K562 (cell line): ENCODE data around the gene HSD17B11. TPM values are rescaled to one million over a fixed set of nuclear protein-coding genes. Genes with fewer than 3 reads are reported as not detected.

Experiments
- ATAC-seq: fragments of 200-7000 bp; cut with Tn5 transposase; 3 replicates; pipeline ENCODE4 v1.9.1; 2020; ENCODE audit warnings: moderate library complexity
- BruUV-seq: library from RNA; stranded (reverse); fragments of 400-500 nt; replicated peaks from 2 replicates; lab custom pipeline; 2021; lab: Mats Ljungman, UMichigan
- CTCF ChIA-PET: fragments of 300-600 bp; formaldehyde crosslinking; extraction: SDS; loops from one replicate; lab custom pipeline; 2021; ENCODE audit warnings: low intra/inter-chr PET ratio; lab: Yijun Ruan, JAX
- POLR2A ChIA-PET: fragments of 300-600, 350-650 bp; sonication (Branson Sonifier 250); formaldehyde crosslinking; extraction: SDS; loops from one replicate; lab custom pipeline; 2021; ENCODE audit warnings: antibody characterized with exemption, inconsistent platforms; lab: Yijun Ruan, JAX
- DNase-seq, 4 experiments: peaks; one replicate each; pipeline versions ENCODE4 v3.0.0 to v3.0.0-alpha.2; 2011 to 2018; ENCODE audit warnings: low spot score in 3 of 4, mixed read lengths in 3 of 4; ENCODE audit errors: extremely low read depth in 1 of 4
- FAIRE-seq: peaks from 2 replicates; lab custom pipeline; 2011; peaks lifted over from hg19 to GRCh38; lab: Jason Lieb, UNC
- H2AFZ ChIP-seq: 2 replicates; pipeline ENCODE4 v1.6.0; 2011; ENCODE audit warnings: low read depth, low read length, control low read depth, inconsistent platforms
- H3K27ac ChIP-seq: fragments of 200-600 bp; 3 replicates; pipeline ENCODE4 v1.8.0; 2011; ENCODE audit warnings: low read depth, mild to moderate bottlenecking, control low read depth, inconsistent platforms, low read length, moderate library complexity, mixed read lengths; ENCODE audit errors: extremely low read depth
- H3K27me3 ChIP-seq, 2 experiments: fragments of 300-600 bp in 1 of 2; 2 replicates in 1 of 2; 3 replicates in 1 of 2; pipeline versions ENCODE4 v1.6.0 to v1.8.0; 2011; ENCODE audit warnings: inconsistent platforms in 2 of 2, low read length in 2 of 2, mild to moderate bottlenecking in 1 of 2, mixed read lengths in 1 of 2, moderate library complexity in 1 of 2; ENCODE audit not compliant: control insufficient read depth in 2 of 2, insufficient read depth in 2 of 2
- H3K36me3 ChIP-seq: fragments of 300-600 bp; 3 replicates; pipeline ENCODE4 v1.8.0; 2011; ENCODE audit warnings: mild to moderate bottlenecking, low read length, inconsistent platforms; ENCODE audit not compliant: control insufficient read depth, insufficient read depth
- H3K4me1 ChIP-seq, 2 experiments: fragments of 200-600 bp in 1 of 2; replicated peaks in 1 of 2; 2 replicates in 1 of 2; 3 replicates in 1 of 2; pipeline versions ENCODE4 v1.5.1 to v1.8.0; 2011; ENCODE audit warnings: inconsistent platforms in 2 of 2, low read length in 2 of 2, mild to moderate bottlenecking in 1 of 2, mixed read lengths in 1 of 2, moderate library complexity in 1 of 2; ENCODE audit not compliant: control insufficient read depth in 2 of 2, insufficient read depth in 2 of 2
- H3K4me2 ChIP-seq: 2 replicates; pipeline ENCODE4 v1.6.1; 2011; ENCODE audit warnings: low read length, control low read depth, inconsistent platforms, mixed read lengths; ENCODE audit not compliant: insufficient read depth
- H3K4me3 ChIP-seq: fragments of 200-600 bp; sonication (generic), shearing (Covaris generic); 2 replicates; pipeline ENCODE4 v1.5.1; 2016; ENCODE audit warnings: control low read depth, inconsistent platforms
- H3K79me2 ChIP-seq: fragments of 200-600 bp; 3 replicates; pipeline ENCODE4 v1.8.0; 2011; ENCODE audit warnings: low read length, inconsistent platforms; ENCODE audit not compliant: control insufficient read depth, insufficient read depth
- H3K9ac ChIP-seq, 2 experiments: 2 replicates each; pipeline versions ENCODE4 v1.6.0 to v1.6.1; 2011; ENCODE audit warnings: low read depth in 2 of 2, low read length in 2 of 2, control low read depth in 1 of 2, inconsistent platforms in 1 of 2, mild to moderate bottlenecking in 1 of 2, mixed read lengths in 1 of 2; ENCODE audit not compliant: insufficient read depth in 1 of 2
- H3K9me1 ChIP-seq: one replicate; pipeline ENCODE4 v1.6.0; 2011; ENCODE audit warnings: inconsistent platforms, mild to moderate bottlenecking, low read length, moderate library complexity; ENCODE audit not compliant: control insufficient read depth, insufficient read depth
- H3K9me3 ChIP-seq: replicated peaks from 2 replicates; pipeline ENCODE4 v1.5.1; 2011; ENCODE audit warnings: low read depth, low read length, inconsistent platforms; ENCODE audit not compliant: control insufficient read depth, insufficient read depth
- H4K20me1 ChIP-seq: replicated peaks from 2 replicates; pipeline ENCODE4 v1.6.1; 2011; ENCODE audit warnings: low read length, inconsistent platforms, mixed read lengths; ENCODE audit not compliant: control insufficient read depth, insufficient read depth
- ARHGAP35 ChIP-seq: fragments of 450-650 bp; IDR thresholded peaks from 2 replicates; pipeline ENCODE4 v1.6.1; 2018; ENCODE audit not compliant: partially characterized antibody
- ATF3 ChIP-seq, 2 experiments: fragments of 450-650 bp in 1 of 2; sonication (generic) in 1 of 2; formaldehyde crosslinking in 1 of 2; IDR thresholded peaks in 1 of 2; conservative IDR thresholded peaks in 1 of 2; 2 replicates each; pipeline versions ENCODE4 v1.6.1 to v1.8.1; 2016 to 2023; ENCODE audit warnings: mild to moderate bottlenecking in 2 of 2, moderate library complexity in 2 of 2, inconsistent platforms in 1 of 2, missing genetic modification reagents in 1 of 2
- CEBPB ChIP-seq: fragments of 450-650 bp; IDR thresholded peaks from 2 replicates; pipeline ENCODE4 v1.6.1; 2016; ENCODE audit warnings: missing genetic modification characterization, missing compliant biosample characterization
- FOXK2 ChIP-seq, 2 experiments: fragments of 450-650 bp; IDR thresholded peaks in 1 of 2; conservative IDR thresholded peaks in 1 of 2; 2 replicates each; pipeline ENCODE4 v1.6.1; 2016; ENCODE audit warnings: low read depth in 2 of 2, mild to moderate bottlenecking in 1 of 2
- POLR2AphosphoS5 ChIP-seq: IDR thresholded peaks from 2 replicates; pipeline ENCODE4 v1.6.1; 2011; ENCODE audit warnings: mild to moderate bottlenecking, low read depth, low read length, moderate library complexity; ENCODE audit not compliant: control insufficient read depth, insufficient read depth
- ZBTB33 ChIP-seq: sonication (generic); formaldehyde crosslinking; IDR thresholded peaks from 2 replicates; pipeline ENCODE4 v1.8.1; 2023; ENCODE audit warnings: mild to moderate bottlenecking, missing genetic modification reagents
- ZEB2 ChIP-seq: fragments of 450-650 bp; IDR thresholded peaks from 2 replicates; pipeline ENCODE4 v1.6.1; 2016
- ZNF12 ChIP-seq: sonication (generic); formaldehyde crosslinking; IDR thresholded peaks from 2 replicates; pipeline ENCODE4 v1.4.0; 2020; ENCODE audit warnings: mild to moderate bottlenecking, missing genetic modification reagents
- WGBS: fragments of 100-300 bp; shearing (Covaris generic); methylation state at CpG from one replicate; pipeline ENCODE4 v1.1.6; 2016; ENCODE audit warnings: low coverage, mixed read lengths; ENCODE audit not compliant: insufficient coverage; ENCODE audit errors: missing lambda C conversion rate; 5-methylcytosine and 5-hydroxymethylcytosine counted together
- in situ Hi-C: fragments of 300-500 bp; cut with MboI; formaldehyde crosslinking; loops from 4 replicates; pipeline ENCODE4 v1.15.0; 2018; ENCODE audit warnings: inconsistent platforms, mixed read lengths
- intact Hi-C: fragments of 100-400 bp; cut with micrococcal nuclease; formaldehyde crosslinking; loops from 2 replicates; pipeline ENCODE4 v1.14.2; 2022
- polyA plus RNA-seq, 8 experiments: library from polyadenylated mRNA; depleted of rRNA in 4 of 8; stranded (reverse) in 5 of 8; unstranded in 3 of 8; fragments of >200 nt; fragmentation: Nextera tagmentation in 2 of 8; fragmentation: Illumina TruSeq in 1 of 8; extraction: Ambion mirVana in 2 of 8; extraction: Trizol in 1 of 8; gene quantifications; 2 replicates each; pipeline versions ENCODE4 v1.2.1 to v1.2.3, GENCODE V29; 2011 to 2014; ENCODE audit warnings: inconsistent platforms in 1 of 8, missing spikeins in 1 of 8
- total RNA-seq, 7 experiments: library from RNA; depleted of rRNA in 6 of 7; stranded (reverse); fragments of >200 nt in 6 of 7; fragmentation: Illumina TruSeq in 2 of 7; extraction: Trizol in 2 of 7; gene quantifications; 2 replicates each; pipeline versions ENCODE4 v1.2.1 to v1.2.3, GENCODE V29; 2011 to 2021; ENCODE audit warnings: low replicate concordance in 1 of 7

HSD17B11 gene
- total and polyA plus RNA-seq, 9 of the 15 experiments (the other 6 are each of a cell fraction or from before 2014, with no cell fraction given), result 26.0 to 108 (median 81.0) TPM

GRCh38 chr4:87359258-87359657, 31.7 kb downstream of the HSD17B11 start:
- POLR2A ChIA-PET, result no interaction called here
- Histone ChIP-seq H3K27me3 (no peaks in the 10 kb centered on the region), H3K79me2 (no peaks in the 10 kb centered on the region), H3K4me3 (no peak overlapping the region), H3K9ac (no peak overlapping the region), H3K4me2 (no peak overlapping the region), H3K9me3 (peaks cover 3% of the 10 kb centered on the region), H3K4me1 (no peaks in the 10 kb centered on the region), H4K20me1 (no peaks in the 10 kb centered on the region), H3K36me3 (peaks cover 75% of the 10 kb centered on the region), H2AFZ (no peak overlapping the region), H3K27ac (no peak overlapping the region), H3K9me1 (no peaks in the 10 kb centered on the region)
- 100% methylated on average over 4 of the region's 4 CpGs for WGBS
- in situ Hi-C loops, result no loop called here
- intact Hi-C loops, result no loop called here
- FAIRE-seq (no peak), ATAC-seq (no peak), DNase-seq (no peak)
- CTCF ChIA-PET, result no interaction called here
- TF ChIP-seq ZEB2, result no peak
- peak; percentile 21; the same call in 1 of the 2 replicates for TF ChIP-seq ATF3 (IDR thresholded peaks at IDR 0.05)
- TF ChIP-seq ATF3 (CRISPR knock-in tag; conservative IDR thresholded peaks at IDR 0.05), result no peak
- TF ChIP-seq ARHGAP35, result no peak
- no peak for TF ChIP-seq ZNF12
- TF ChIP-seq FOXK2 (conservative IDR thresholded peaks at IDR 0.05 in 1 of 2, IDR thresholded peaks at IDR 0.05 in 1 of 2; ENCODE audit: low read depth in 2 of 2), result no peak
- no peak for TF ChIP-seq ZBTB33 (CRISPR knock-in tag)
- TF ChIP-seq POLR2AphosphoS5, result no peak
- 0 out of 2 replicates have a peak, but pooled peaks have one; percentile 8 for TF ChIP-seq CEBPB (tag)
- no TSS peak for BruUV-seq
